Ovary (tissue), 3 donors: Measurements from ENCODE around the gene PHACTR3.

Source experiments
- EP300 ChIP-seq: sonication (generic); formaldehyde crosslinking; IDR thresholded peaks from one replicate; pipeline ENCODE4 v1.6.1; 2017; ENCODE audit warnings: antibody characterized with exemption
- POLR2A ChIP-seq: fragments of 450-650 bp; IDR thresholded peaks from one replicate; pipeline ENCODE4 v1.6.1; 2017; ENCODE audit warnings: antibody characterized with exemption, mild to moderate bottlenecking, moderate library complexity
- TF ChIP-seq, protein P1 (sequence below), 3 donors: fragments of 450-650 bp in 2 of 3; fragments of 200-600 bp in 1 of 3; IDR thresholded peaks; one replicate each; pipeline versions ENCODE4 v1.5.1 to v1.8.0; 2016 to 2022; ENCODE audit warnings: antibody characterized with exemption in 3 of 3, mild to moderate bottlenecking in 1 of 3
- donor health status: DM: no; HTN: no; CAD: no.

DNA sequence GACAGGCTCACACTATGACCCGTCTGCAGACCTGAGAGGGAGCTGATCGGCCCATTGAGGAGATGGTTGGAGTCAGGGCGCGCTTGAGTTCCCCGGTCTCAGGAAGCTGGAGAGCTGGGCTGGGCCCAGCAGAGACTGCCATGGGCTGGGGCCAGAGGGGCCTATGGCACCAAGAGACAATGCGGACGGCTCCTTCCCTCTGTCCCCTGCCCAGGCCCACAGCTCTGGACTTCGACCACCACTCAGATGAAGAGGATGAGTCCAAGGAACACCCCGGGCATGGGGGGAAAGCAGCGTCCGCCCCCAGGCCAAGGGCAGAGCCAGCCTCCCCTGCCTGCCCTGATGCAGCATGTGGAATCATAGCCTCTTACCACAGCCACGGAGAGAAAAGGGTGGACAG is 40.2 kb upstream of the PHACTR3 start:
- TF ChIP-seq POLR2A (no peak), EP300 (no peak)
- TF ChIP-seq, protein P1, sequence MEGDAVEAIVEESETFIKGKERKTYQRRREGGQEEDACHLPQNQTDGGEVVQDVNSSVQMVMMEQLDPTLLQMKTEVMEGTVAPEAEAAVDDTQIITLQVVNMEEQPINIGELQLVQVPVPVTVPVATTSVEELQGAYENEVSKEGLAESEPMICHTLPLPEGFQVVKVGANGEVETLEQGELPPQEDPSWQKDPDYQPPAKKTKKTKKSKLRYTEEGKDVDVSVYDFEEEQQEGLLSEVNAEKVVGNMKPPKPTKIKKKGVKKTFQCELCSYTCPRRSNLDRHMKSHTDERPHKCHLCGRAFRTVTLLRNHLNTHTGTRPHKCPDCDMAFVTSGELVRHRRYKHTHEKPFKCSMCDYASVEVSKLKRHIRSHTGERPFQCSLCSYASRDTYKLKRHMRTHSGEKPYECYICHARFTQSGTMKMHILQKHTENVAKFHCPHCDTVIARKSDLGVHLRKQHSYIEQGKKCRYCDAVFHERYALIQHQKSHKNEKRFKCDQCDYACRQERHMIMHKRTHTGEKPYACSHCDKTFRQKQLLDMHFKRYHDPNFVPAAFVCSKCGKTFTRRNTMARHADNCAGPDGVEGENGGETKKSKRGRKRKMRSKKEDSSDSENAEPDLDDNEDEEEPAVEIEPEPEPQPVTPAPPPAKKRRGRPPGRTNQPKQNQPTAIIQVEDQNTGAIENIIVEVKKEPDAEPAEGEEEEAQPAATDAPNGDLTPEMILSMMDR (IDR thresholded peaks at IDR 0.05), result no peak
